OCI-LY1 (cell line): ENCODE measurements around the gene RAB8B.

Experiments
- H2AFZ ChIP-seq: fragments of 200-600 bp; sonication (generic), shearing (Covaris generic); 2 replicates; pipeline ENCODE4 v1.6.0; 2014; ENCODE audit warnings: antibody characterized with exemption, mild to moderate bottlenecking, low read length
- H3F3A ChIP-seq: fragments of 200-600 bp; sonication (generic), shearing (Covaris generic); 2 replicates; pipeline ENCODE4 v1.6.0; 2014; ENCODE audit warnings: mild to moderate bottlenecking, antibody characterized with exemption, low read length, moderate library complexity; ENCODE audit not compliant: insufficient read depth
- H3K27ac ChIP-seq: fragments of 200-600 bp; sonication (generic); 2 replicates; pipeline ENCODE4 v1.5.1; 2014; ENCODE audit warnings: low read length, mixed run types, mild to moderate bottlenecking, low read depth; ENCODE audit not compliant: poor library complexity, severe bottlenecking
- H3K27me3 ChIP-seq: fragments of 200-600 bp; sonication (generic); 2 replicates; pipeline ENCODE4 v1.6.0; 2014; ENCODE audit warnings: antibody characterized with exemption, mild to moderate bottlenecking, low read length, moderate library complexity; ENCODE audit not compliant: insufficient read depth
- H3K36me3 ChIP-seq: fragments of 200-600 bp; sonication (generic); 2 replicates; pipeline ENCODE4 v1.6.1; 2014; ENCODE audit warnings: mild to moderate bottlenecking, antibody characterized with exemption, low read length, moderate library complexity, mixed read lengths; ENCODE audit not compliant: insufficient read depth
- H3K4me1 ChIP-seq: fragments of 200-600 bp; sonication (generic); 2 replicates; pipeline ENCODE4 v1.5.1; 2014; ENCODE audit warnings: mild to moderate bottlenecking, low read length, moderate library complexity; ENCODE audit not compliant: insufficient read depth, severe bottlenecking
- H3K4me2 ChIP-seq: fragments of 200-600 bp; sonication (generic), shearing (Covaris generic); 2 replicates; pipeline ENCODE4 v1.6.1; 2014; ENCODE audit warnings: low read length
- H3K4me3 ChIP-seq: fragments of 200-600 bp; sonication (generic); 2 replicates; pipeline ENCODE4 v1.5.1; 2014; ENCODE audit warnings: low read length, low read depth, mild to moderate bottlenecking, mixed read lengths; ENCODE audit not compliant: poor library complexity, severe bottlenecking
- H3K79me2 ChIP-seq: fragments of 200-600 bp; shearing (Covaris generic); 2 replicates; pipeline ENCODE4 v1.6.1; 2016; ENCODE audit warnings: mixed run types, low read length, mixed read lengths; ENCODE audit not compliant: insufficient read depth
- H3K9ac ChIP-seq: fragments of 200-600 bp; sonication (generic), shearing (Covaris generic); 2 replicates; pipeline ENCODE4 v1.6.1; 2014; ENCODE audit warnings: mild to moderate bottlenecking, low read length, mixed read lengths
- H3K9me2 ChIP-seq: fragments of 200-600 bp; sonication (generic), shearing (Covaris generic); 2 replicates; pipeline ENCODE4 v1.6.1; 2014; ENCODE audit warnings: low read depth, mild to moderate bottlenecking, low read length, mixed read lengths
- H3K9me3 ChIP-seq: fragments of 200-600 bp; shearing (Covaris generic); 2 replicates; pipeline ENCODE4 v1.6.1; 2014; ENCODE audit warnings: low read length, mixed read lengths
- H4K20me1 ChIP-seq: fragments of 200-600 bp; sonication (generic), shearing (Covaris generic); 2 replicates; pipeline ENCODE4 v1.6.0; 2016; ENCODE audit warnings: mild to moderate bottlenecking, low read length; ENCODE audit not compliant: insufficient read depth
- CTCF ChIP-seq: fragments of 200-600 bp; sonication (generic), shearing (Covaris generic); IDR thresholded peaks from 2 replicates; pipeline ENCODE4 v1.5.1; 2017; ENCODE audit warnings: mild to moderate bottlenecking, antibody characterized with exemption, low read length, moderate library complexity, mixed read lengths
- EZH2 ChIP-seq: fragments of 200-600 bp; sonication (generic), shearing (Covaris generic); IDR thresholded peaks from 2 replicates; pipeline ENCODE4 v1.8.0; 2017; ENCODE audit warnings: borderline replicate concordance, mixed run types, mild to moderate bottlenecking, antibody characterized with exemption, low read length, moderate library complexity, mixed read lengths

RAB8B gene

GRCh38 chr15:63258658-63259057 lies 69.3 kb downstream of the RAB8B start:
- TF ChIP-seq EZH2 (no peak), CTCF (no peak)
- H3K36me3 ChIP-seq: peaks cover 43% of the 10 kb centered on the region
- no peaks in the 10 kb centered on the region for H3F3A ChIP-seq
- H3K27me3 ChIP-seq: no peaks in the 10 kb centered on the region
- no peaks in the 10 kb centered on the region for H3K9me2 ChIP-seq
- H3K9ac ChIP-seq: no peak overlapping the region
- H3K4me3 ChIP-seq: no peak overlapping the region
- H3K4me1 ChIP-seq: no peaks in the 10 kb centered on the region
- H3K79me2 ChIP-seq: no peaks in the 10 kb centered on the region
- no peaks in the 10 kb centered on the region for H4K20me1 ChIP-seq
- no peak overlapping the region for H3K4me2 ChIP-seq
- no peak overlapping the region for H3K27ac ChIP-seq
- H3K9me3 ChIP-seq: no peaks in the 10 kb centered on the region
- no peak overlapping the region for H2AFZ ChIP-seq

- Histone ChIP-seq H3K27ac (no peak overlapping the region), H3K9ac (no peak overlapping the region), H3K4me1 (no peaks in the 10 kb centered on the region), H3F3A (no peaks in the 10 kb centered on the region), H3K36me3 (peaks cover 56% of the 10 kb centered on the region), H3K79me2 (no peaks in the 10 kb centered on the region), H3K27me3 (no peaks in the 10 kb centered on the region), H3K9me2 (no peaks in the 10 kb centered on the region), H4K20me1 (no peaks in the 10 kb centered on the region), H3K4me2 (no peak overlapping the region), H3K9me3 (no peaks in the 10 kb centered on the region), H2AFZ (no peak overlapping the region), H3K4me3 (no peak overlapping the region)
- TF ChIP-seq CTCF: no peak
- TF ChIP-seq EZH2: no peak
Measured at GRCh38 chr15:63260791-63261190, 71.4 kb downstream of the RAB8B start.

GRCh38 chr15:63261311-63261710 lies 71.9 kb downstream of the RAB8B start:
- Histone ChIP-seq H3K4me2 (no peak overlapping the region), H3K9me2 (no peaks in the 10 kb centered on the region), H3K27me3 (no peaks in the 10 kb centered on the region), H3K36me3 (peaks cover 56% of the 10 kb centered on the region), H3K27ac (no peak overlapping the region), H3K9ac (no peak overlapping the region), H3K9me3 (no peaks in the 10 kb centered on the region), H2AFZ (no peak overlapping the region), H3K4me3 (no peak overlapping the region), H3K79me2 (no peaks in the 10 kb centered on the region), H3F3A (no peaks in the 10 kb centered on the region), H4K20me1 (no peaks in the 10 kb centered on the region), H3K4me1 (no peaks in the 10 kb centered on the region)
- TF ChIP-seq CTCF (no peak), EZH2 (no peak)
